Vagina (tissue), 2 donors: Measurements from ENCODE around the gene MAB21L2. TPM values are rescaled to one million over a fixed set of nuclear protein-coding genes. Genes with fewer than 3 reads are reported as not detected.

Experiments used
- DNase-seq, 2 donors: peaks; one replicate each; pipeline ENCODE4 v3.0.0-alpha.2; 2017; ENCODE audit errors: extremely low spot score in 2 of 2
- H3K27ac ChIP-seq: fragments of 200-600 bp; sonication (generic); one replicate; pipeline ENCODE4 v1.5.1; 2019
- H3K27me3 ChIP-seq: fragments of 200-600 bp; sonication (generic); one replicate; pipeline ENCODE4 v1.5.1; 2019
- H3K36me3 ChIP-seq, 2 donors: fragments of 200-600 bp; sonication (generic); one replicate each; pipeline ENCODE4 v1.5.1; 2017 to 2019
- H3K4me1 ChIP-seq: fragments of 200-600 bp; sonication (generic); one replicate; pipeline ENCODE4 v1.5.1; 2019
- H3K4me3 ChIP-seq, 2 donors: fragments of 200-600 bp; sonication (generic); 1 replicate in 1 of 2; 2 replicates in 1 of 2; pipeline ENCODE4 v1.5.1; 2016 to 2019
- H3K9me3 ChIP-seq: fragments of 200-600 bp; sonication (generic); one replicate; pipeline ENCODE4 v1.5.1; 2019
- CTCF ChIP-seq, 3 experiments: fragments of 450-650 bp in 2 of 3; fragments of 200-600 bp in 1 of 3; sonication (generic) in 1 of 3; IDR thresholded peaks; one replicate each; pipeline ENCODE4 v1.5.1; 2017 to 2019; ENCODE audit warnings: antibody characterized with exemption in 3 of 3, mild to moderate bottlenecking in 2 of 3, moderate library complexity in 2 of 3
- POLR2A ChIP-seq, 2 donors: fragments of 450-650 bp; IDR thresholded peaks; one replicate each; pipeline ENCODE4 v1.6.1; 2017; ENCODE audit warnings: antibody characterized with exemption in 2 of 2, mild to moderate bottlenecking in 2 of 2, moderate library complexity in 2 of 2
- POLR2AphosphoS5 ChIP-seq, 2 donors: sonication (generic); formaldehyde crosslinking; IDR thresholded peaks; one replicate each; pipeline ENCODE4 v1.9.0; 2017; ENCODE audit warnings: antibody characterized with exemption in 2 of 2, mild to moderate bottlenecking in 2 of 2, low read depth in 1 of 2; ENCODE audit not compliant: insufficient read depth in 1 of 2
- intact Hi-C: fragments of 100-400 bp; cut with DNase I; formaldehyde crosslinking; loops from one replicate; pipeline ENCODE4 v1.15.1; 2023
- total RNA-seq: library from RNA; depleted of rRNA; stranded (reverse); fragments of >200 nt; gene quantifications from one replicate; pipeline ENCODE4 v1.2.3, GENCODE V29; 2016

MAB21L2 gene
- total RNA-seq, 1 donor from 2014 or later = 0.25 TPM

GRCh38 chr4:150574678-150575077 lies 7.3 kb upstream of the MAB21L2 start:
- no peaks in the 10 kb centered on the region for H3K4me1 ChIP-seq
- no peak overlapping the region for H3K4me3 ChIP-seq
- H3K9me3 ChIP-seq = no peaks in the 10 kb centered on the region
- DNase-seq = no peak
- H3K27ac ChIP-seq = no peak overlapping the region
- intact Hi-C loops = no loop called here
- TF ChIP-seq POLR2A (IDR thresholded peaks at IDR 0.05) = no peak
- TF ChIP-seq CTCF (IDR thresholded peaks at IDR 0.05) = no peak
- no peak for TF ChIP-seq POLR2AphosphoS5 (IDR thresholded peaks at IDR 0.05; ENCODE audit: insufficient read depth in 1 of 2, low read depth in 1 of 2)
- no peaks in the 10 kb centered on the region for H3K27me3 ChIP-seq
- H3K36me3 ChIP-seq = no peaks in the 10 kb centered on the region

- Histone ChIP-seq H3K36me3 (peaks cover 0 to under 1% of the 10 kb centered on the region in 2 donors), H3K27me3 (no peaks in the 10 kb centered on the region), H3K4me3 (no peak overlapping the region), H3K27ac (no peak overlapping the region), H3K9me3 (no peaks in the 10 kb centered on the region), H3K4me1 (no peaks in the 10 kb centered on the region)
- no peak for DNase-seq
- no peak for TF ChIP-seq POLR2AphosphoS5 (IDR thresholded peaks at IDR 0.05; ENCODE audit: insufficient read depth in 1 of 2, low read depth in 1 of 2)
- TF ChIP-seq POLR2A (IDR thresholded peaks at IDR 0.05) = no peak
- no peak for TF ChIP-seq CTCF (IDR thresholded peaks at IDR 0.05)
- intact Hi-C loops = no loop called here
Measured at GRCh38 chr4:150577796-150578195, 4.2 kb upstream of the MAB21L2 start.

GRCh38 chr4:150578745-150579501 lies 3.0 kb upstream of the MAB21L2 start:
- no peak for TF ChIP-seq POLR2A (IDR thresholded peaks at IDR 0.05)
- Histone ChIP-seq H3K4me1 (no peaks in the 10 kb centered on the region), H3K4me3 (peak overlapping the region; percentile 22 to 42), H3K36me3 (peaks cover 0 to 12% of the 10 kb centered on the region in 2 donors), H3K27ac (peak overlapping the region; percentile 8), H3K9me3 (no peaks in the 10 kb centered on the region), H3K27me3 (no peaks in the 10 kb centered on the region)
- intact Hi-C loops = no loop called here
- no peak for DNase-seq

- H3K4me1 ChIP-seq = no peaks in the 10 kb centered on the region
- peak overlapping the region; percentile 8 for H3K27ac ChIP-seq
- peaks cover 0 to 13% of the 10 kb centered on the region in 2 donors for H3K36me3 ChIP-seq
- H3K27me3 ChIP-seq = no peaks in the 10 kb centered on the region
- intact Hi-C loops = no loop called here
- TF ChIP-seq CTCF (IDR thresholded peaks at IDR 0.05) = no peak
- TF ChIP-seq POLR2AphosphoS5 (IDR thresholded peaks at IDR 0.05; ENCODE audit: insufficient read depth in 1 of 2, low read depth in 1 of 2) = no peak
- TF ChIP-seq POLR2A (IDR thresholded peaks at IDR 0.05) = no peak
- no peaks in the 10 kb centered on the region for H3K9me3 ChIP-seq
- H3K4me3 ChIP-seq = peak overlapping the region; percentile 22 to 42
- no peak for DNase-seq
Measured at GRCh38 chr4:150579551-150580234, 2.3 kb upstream of the MAB21L2 start.

GRCh38 chr4:150580306-150580705 lies 1.6 kb upstream of the MAB21L2 start:
- Histone ChIP-seq H3K4me3 (peak overlapping the region; percentile 22 to 42), H3K36me3 (peaks cover 0 to 13% of the 10 kb centered on the region in 2 donors), H3K27me3 (no peaks in the 10 kb centered on the region), H3K9me3 (no peaks in the 10 kb centered on the region), H3K4me1 (no peaks in the 10 kb centered on the region), H3K27ac (no peak overlapping the region)
- intact Hi-C loops = no loop called here
- DNase-seq = no peak
- TF ChIP-seq POLR2AphosphoS5 (IDR thresholded peaks at IDR 0.05; ENCODE audit: insufficient read depth in 1 of 2, low read depth in 1 of 2) (no peak), CTCF (IDR thresholded peaks at IDR 0.05) (no peak), POLR2A (IDR thresholded peaks at IDR 0.05) (no peak)
